IMR-90 (cell line): ENCODE results near the gene EDC4. TPM values are rescaled to one million over a fixed set of nuclear protein-coding genes. Genes with fewer than 3 reads are reported as not detected.
A peak's percentile ranks its signal among the peaks of the same experiment; 100 is the strongest.

ENCODE experiments used
- ATAC-seq: fragments of 200-7000 bp; cut with Tn5 transposase; 2 replicates; pipeline ENCODE4 v1.9.1; 2020; ENCODE audit warnings: low read depth, mild to moderate bottlenecking, moderate library complexity
- BruUV-seq: library from RNA; stranded (reverse); fragments of 400-500 nt; replicated peaks from 2 replicates; lab custom pipeline; 2021; lab: Mats Ljungman, UMichigan
- CTCF ChIA-PET: fragments of 300-600 bp; formaldehyde crosslinking; extraction: SDS; loops from one replicate; lab custom pipeline; 2021; ENCODE audit warnings: antibody characterized with exemption; lab: Yijun Ruan, JAX
- POLR2A ChIA-PET: fragments of 300-600 bp; sonication (Branson Sonifier 250); formaldehyde crosslinking; loops from one replicate; lab custom pipeline; 2022; ENCODE audit warnings: antibody characterized with exemption; ENCODE audit not compliant: unreplicated experiment; lab: Charles Lee
- DNase-seq: peaks from one replicate; pipeline ENCODE4 v3.0.0; 2013
- H2AFZ ChIP-seq: replicated peaks from 2 replicates; pipeline ENCODE3; 2013; ENCODE audit warnings: low read length, mild to moderate bottlenecking; ENCODE audit not compliant: poor library complexity
- H2AK5ac ChIP-seq: 2 replicates; pipeline ENCODE4 v1.6.1; 2013; ENCODE audit warnings: low read depth, low read length, inconsistent platforms
- H2AK9ac ChIP-seq: replicated peaks from 2 replicates; pipeline ENCODE3; 2013; ENCODE audit warnings: mild to moderate bottlenecking, low read depth, low read length, moderate library complexity; ENCODE audit not compliant: poor library complexity
- H2BK120ac ChIP-seq: 2 replicates; pipeline ENCODE4 v1.6.1; 2013; ENCODE audit warnings: low read depth, low read length, inconsistent platforms
- H2BK15ac ChIP-seq: 3 replicates; pipeline ENCODE4 v1.6.1; 2013; ENCODE audit warnings: low read depth, low read length, inconsistent platforms
- H2BK20ac ChIP-seq: 2 replicates; pipeline ENCODE4 v1.6.1; 2013; ENCODE audit warnings: low read depth, mild to moderate bottlenecking, inconsistent platforms, low read length, moderate library complexity
- H2BK5ac ChIP-seq: 2 replicates; pipeline ENCODE4 v1.6.1; 2013; ENCODE audit warnings: mild to moderate bottlenecking, low read depth, low read length, inconsistent platforms; ENCODE audit not compliant: poor library complexity, severe bottlenecking
- H3K14ac ChIP-seq: replicated peaks from 2 replicates; pipeline ENCODE4 v1.6.1; 2013; ENCODE audit warnings: low read depth, low read length, inconsistent platforms
- H3K18ac ChIP-seq: 2 replicates; pipeline ENCODE4 v1.6.1; 2013; ENCODE audit warnings: low read depth, low read length, control low read depth
- H3K23ac ChIP-seq: 2 replicates; pipeline ENCODE4 v1.6.1; 2013; ENCODE audit warnings: low read depth, low read length, inconsistent platforms
- H3K27ac ChIP-seq: 2 replicates; pipeline ENCODE4 v1.5.1; 2013; ENCODE audit warnings: mild to moderate bottlenecking, control low read depth, low read length; ENCODE audit not compliant: insufficient read depth
- H3K27me3 ChIP-seq: 2 replicates; pipeline ENCODE4 v1.6.1; 2013; ENCODE audit warnings: low read length; ENCODE audit not compliant: control insufficient read depth, insufficient read depth
- H3K36me3 ChIP-seq: 2 replicates; pipeline ENCODE4 v1.6.1; 2013; ENCODE audit warnings: low read length, mixed read lengths; ENCODE audit not compliant: control insufficient read depth, insufficient read depth
- H3K4ac ChIP-seq: 2 replicates; pipeline ENCODE4 v1.6.1; 2013; ENCODE audit warnings: low read depth, low read length, inconsistent platforms
- H3K4me1 ChIP-seq: 2 replicates; pipeline ENCODE4 v1.6.1; 2013; ENCODE audit warnings: low read length, mixed read lengths; ENCODE audit not compliant: control insufficient read depth, insufficient read depth
- H3K4me2 ChIP-seq: 2 replicates; pipeline ENCODE4 v1.6.1; 2013; ENCODE audit warnings: low read depth, mild to moderate bottlenecking, control low read depth, low read length, moderate library complexity
- H3K4me3 ChIP-seq: 2 replicates; pipeline ENCODE4 v1.5.1; 2013; ENCODE audit warnings: low read depth, mild to moderate bottlenecking, control low read depth, low read length, moderate library complexity; ENCODE audit not compliant: insufficient read depth
- H3K56ac ChIP-seq: 2 replicates; pipeline ENCODE4 v1.6.1; 2013; ENCODE audit warnings: low read length, inconsistent platforms; ENCODE audit not compliant: insufficient read depth; ENCODE audit errors: extremely low read depth
- H3K79me1 ChIP-seq, 2 experiments: 2 replicates each; pipeline ENCODE4 v1.6.1; 2013; ENCODE audit warnings: low read length in 2 of 2, inconsistent platforms in 1 of 2, low read depth in 1 of 2
- H3K9ac ChIP-seq: 2 replicates; pipeline ENCODE4 v1.6.1; 2013; ENCODE audit warnings: low read depth, low read length, control low read depth
- H3K9me1 ChIP-seq: 2 replicates; pipeline ENCODE4 v1.6.1; 2013; ENCODE audit warnings: low read length, inconsistent platforms; ENCODE audit not compliant: insufficient read depth
- H3K9me3 ChIP-seq: 2 replicates; pipeline ENCODE4 v1.6.1; 2013; ENCODE audit warnings: low read length; ENCODE audit not compliant: control insufficient read depth, insufficient read depth
- H4K20me1 ChIP-seq: 2 replicates; pipeline ENCODE4 v1.6.1; 2013; ENCODE audit warnings: low read length, inconsistent platforms; ENCODE audit not compliant: insufficient read depth
- H4K5ac ChIP-seq: 2 replicates; pipeline ENCODE4 v1.6.1; 2013; ENCODE audit warnings: mild to moderate bottlenecking, low read depth, low read length, control low read depth
- H4K8ac ChIP-seq, 2 experiments: 2 replicates each; pipeline ENCODE4 v1.6.1; 2013; ENCODE audit warnings: low read depth in 2 of 2, low read length in 2 of 2, control low read depth in 1 of 2, inconsistent platforms in 1 of 2
- H4K91ac ChIP-seq: 2 replicates; pipeline ENCODE4 v1.6.1; 2013; ENCODE audit warnings: low read depth, low read length, inconsistent platforms; ENCODE audit not compliant: insufficient read depth
- BHLHE40 ChIP-seq: fragments of 150-350 bp; IDR thresholded peaks from 2 replicates; pipeline ENCODE4 v1.6.1; 2016; ENCODE audit warnings: mild to moderate bottlenecking, low read depth, low read length
- NFE2L2 ChIP-seq: fragments of 150-350 bp; IDR thresholded peaks from 2 replicates; pipeline ENCODE4 v1.6.1; 2016; ENCODE audit warnings: low read depth, mild to moderate bottlenecking, low read length
- WGBS, 2 experiments: methylation state at CpG; one replicate each; pipeline versions ENCODE4 v1.1.5 to v1.1.7; 2013; ENCODE audit warnings: missing lambda C conversion rate in 2 of 2; ENCODE audit not compliant: insufficient read length in 1 of 2; ENCODE audit errors: extremely low coverage in 2 of 2; 5-methylcytosine and 5-hydroxymethylcytosine counted together
- dilution Hi-C: fragments of 300-500 bp; cut with HindIII; formaldehyde crosslinking; loops from one replicate; pipeline ENCODE4 v1.14.3; 2018; ENCODE audit warnings: low sequenced_read_pairs; ENCODE audit not compliant: unreplicated experiment
- in situ Hi-C: fragments of 300-500 bp; cut with MboI; formaldehyde crosslinking; loops from 3 replicates; pipeline ENCODE4 v1.14.3; 2019; ENCODE audit warnings: low sequenced_read_pairs, inconsistent platforms, mixed read lengths
- intact Hi-C: fragments of 100-400 bp; cut with micrococcal nuclease; formaldehyde crosslinking; loops from 2 replicates; pipeline ENCODE4 v1.10.0; 2022
- polyA plus RNA-seq, 3 experiments: library from polyadenylated mRNA; depleted of rRNA; stranded (reverse); fragments of >200 nt; gene quantifications; 2 replicates each; pipeline ENCODE4 v1.2.3, GENCODE V29; 2012; ENCODE audit warnings: low replicate concordance in 1 of 3
- total RNA-seq: library from RNA; depleted of rRNA; stranded (reverse); fragments of >200 nt; gene quantifications from 2 replicates; pipeline ENCODE4 v1.2.3, GENCODE V29; 2012

EDC4 gene
- total and polyA plus RNA-seq, 2 of the 4 experiments (the other 2 are of a cell fraction): 33.2 to 64.0 TPM

DNA sequence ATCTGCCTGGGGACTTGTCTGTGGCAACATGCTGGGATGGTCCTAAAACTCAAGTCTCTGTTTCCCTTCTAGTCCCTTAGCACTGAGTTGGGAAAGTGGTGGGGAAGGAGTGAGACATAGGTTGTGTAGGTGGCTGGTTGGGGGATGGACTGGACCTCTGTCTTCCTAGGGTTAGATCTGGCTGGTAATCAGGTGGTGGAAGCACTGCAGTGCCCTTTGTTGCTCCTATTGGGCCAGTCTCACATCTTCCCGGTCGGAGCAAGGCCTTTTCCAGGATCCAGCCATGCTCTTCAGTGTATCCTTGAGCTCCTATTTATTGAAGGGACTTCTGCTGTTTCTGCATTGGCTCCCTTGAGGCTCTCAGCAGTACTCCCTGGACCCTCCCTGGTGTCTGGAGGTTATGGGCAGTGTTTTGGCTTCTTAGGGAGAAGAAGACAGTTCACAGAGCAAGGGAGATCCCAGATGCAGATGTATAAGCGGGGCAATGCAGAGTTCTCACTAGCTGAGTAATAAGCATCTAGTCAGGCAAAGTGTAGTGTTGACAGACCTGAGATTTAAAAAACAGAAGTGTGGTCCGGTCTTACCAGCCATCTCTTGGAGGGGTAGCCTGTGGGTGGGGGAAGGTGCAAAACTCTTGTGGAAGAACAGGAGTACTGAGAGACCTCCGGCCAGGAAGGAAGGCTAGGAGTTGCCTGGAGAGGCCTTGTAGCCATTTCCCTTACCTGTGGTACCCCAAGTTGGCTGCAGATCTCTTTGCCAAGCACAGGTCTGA lies 27.4 kb upstream of the EDC4 start:
- Histone ChIP-seq H2BK15ac (peak overlapping the region; percentile 12; the same call in 1 of the 3 replicates), H3K9ac (peak overlapping the region; percentile 94), H2AFZ (no peak overlapping the region), H3K36me3 (0 out of 2 replicates have a peak, but pooled peaks cover 2% of the 10 kb centered on the region), H3K9me3 (no peaks in the 10 kb centered on the region), H4K5ac (peak overlapping the region; percentile 98), H3K4ac (peak overlapping the region; percentile 92), H3K4me2 (peak overlapping the region; percentile 96), H2AK5ac (peak overlapping the region; percentile 83), H3K56ac (peak overlapping the region; percentile 76), H3K9me1 (peaks cover 21% of the 10 kb centered on the region), H3K18ac (0 out of 2 replicates have a peak overlapping the region, but pooled peaks have one; percentile 91), H3K79me1 (peaks cover 24 to 66% of the 10 kb centered on the region in 2 experiments), H3K4me1 (peaks cover 13% of the 10 kb centered on the region), H2AK9ac (peak overlapping the region; percentile 93), H4K8ac (peak overlapping the region; percentile 83 to 95), H2BK120ac (peak overlapping the region; percentile 76; the same call in 1 of the 2 replicates), H4K91ac (peak overlapping the region; percentile 17; the same call in 1 of the 2 replicates), H2BK20ac (peak overlapping the region; percentile 4; the same call in 1 of the 2 replicates), H4K20me1 (peaks cover 38% of the 10 kb centered on the region), H3K4me3 (peak overlapping the region; percentile 53; the same call in 1 of the 2 replicates), H3K27ac (peak overlapping the region; percentile 98; the same call in 1 of the 2 replicates), H2BK5ac (peak overlapping the region; percentile 91), H3K27me3 (no peaks in the 10 kb centered on the region), H3K23ac (peak overlapping the region; percentile 96), H3K14ac (peak overlapping the region; percentile 88)
- in situ Hi-C loops: no loop called here
- POLR2A ChIA-PET: no interaction called here
- intact Hi-C loops: loop anchor here (2.0 kb wide), 1 partner anchor 27 kb away; the partner anchor contains the start of gene EDC4
- no peak for DNase-seq
- ATAC-seq: no peak
- dilution Hi-C loops: no loop called here
- no peak for TF ChIP-seq NFE2L2
- no peak for TF ChIP-seq BHLHE40
- BruUV-seq: no TSS peak
- CTCF ChIA-PET: interaction anchor here (0.8 to 0.9 kb wide), 2 partner anchors 29 to 97 kb away, joined by 3 to 4 read pairs; no protein-coding TSS in a partner anchor
- WGBS, 2 experiments: 84% methylated on average over 5 of the region's 5 CpGs; no CpG with 5 or more reads in 1 of the 2 experiments
